ENCODE measurements around the gene PDZD7. TPM values are rescaled to one million over a fixed set of nuclear protein-coding genes. Genes with fewer than 3 reads are reported as not detected.

Gene PDZD7
- total and polyA plus RNA-seq, 9 of the 15 experiments (the other 6 are each of a cell fraction or from before 2014, with no cell fraction given): 0.04 to 0.24 (median 0.08) TPM; not detected in 3

DNA sequence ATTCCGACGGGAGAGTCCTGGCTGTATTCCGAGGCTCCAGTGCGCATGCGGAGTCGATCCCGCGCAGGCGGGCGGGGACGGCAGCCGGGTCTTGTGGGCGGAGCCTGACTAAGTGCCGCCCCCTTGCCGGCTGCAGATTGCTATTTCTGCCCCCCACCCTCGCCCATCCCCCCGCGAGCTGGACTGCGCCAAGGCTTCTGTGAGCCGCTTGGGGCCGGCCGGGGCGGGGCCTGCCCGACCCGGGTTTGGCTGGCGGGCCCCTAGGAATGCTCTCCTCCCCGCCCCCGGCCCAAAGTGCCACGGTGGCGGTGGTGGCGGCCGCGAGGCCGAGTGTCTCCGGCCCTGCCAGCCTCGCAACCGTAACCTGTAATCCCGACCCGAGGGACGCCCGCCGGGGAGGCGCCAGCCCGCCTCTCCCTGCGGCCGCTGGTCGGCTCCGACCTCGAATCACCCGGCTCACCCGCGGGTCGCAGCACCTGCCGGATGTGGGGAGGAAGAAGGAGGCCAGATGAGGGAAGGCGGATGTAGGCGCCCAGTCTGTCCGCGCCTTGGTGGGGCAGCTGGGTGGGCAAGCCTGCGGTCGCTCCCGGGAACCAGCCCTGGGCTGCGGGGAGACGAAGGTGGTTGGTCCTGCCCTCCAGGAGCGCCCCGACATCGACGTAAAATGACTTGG is 30.2 kb upstream of the PDZD7 start (continued):
- TF ChIP-seq TAF9B (IDR thresholded peaks at IDR 0.05; ENCODE audit: partially characterized antibody) (peak; percentile 57), ELF2 (CRISPR knock-in tag; IDR thresholded peaks at IDR 0.05) (no peak), KLF16 (IDR thresholded peaks at IDR 0.05) (0 out of 2 replicates have a peak, but pooled peaks have one; percentile 16), ZNF41 (CRISPR knock-in tag; conservative IDR thresholded peaks at IDR 0.05) (no peak)
- TF ChIP-seq, protein P1, sequence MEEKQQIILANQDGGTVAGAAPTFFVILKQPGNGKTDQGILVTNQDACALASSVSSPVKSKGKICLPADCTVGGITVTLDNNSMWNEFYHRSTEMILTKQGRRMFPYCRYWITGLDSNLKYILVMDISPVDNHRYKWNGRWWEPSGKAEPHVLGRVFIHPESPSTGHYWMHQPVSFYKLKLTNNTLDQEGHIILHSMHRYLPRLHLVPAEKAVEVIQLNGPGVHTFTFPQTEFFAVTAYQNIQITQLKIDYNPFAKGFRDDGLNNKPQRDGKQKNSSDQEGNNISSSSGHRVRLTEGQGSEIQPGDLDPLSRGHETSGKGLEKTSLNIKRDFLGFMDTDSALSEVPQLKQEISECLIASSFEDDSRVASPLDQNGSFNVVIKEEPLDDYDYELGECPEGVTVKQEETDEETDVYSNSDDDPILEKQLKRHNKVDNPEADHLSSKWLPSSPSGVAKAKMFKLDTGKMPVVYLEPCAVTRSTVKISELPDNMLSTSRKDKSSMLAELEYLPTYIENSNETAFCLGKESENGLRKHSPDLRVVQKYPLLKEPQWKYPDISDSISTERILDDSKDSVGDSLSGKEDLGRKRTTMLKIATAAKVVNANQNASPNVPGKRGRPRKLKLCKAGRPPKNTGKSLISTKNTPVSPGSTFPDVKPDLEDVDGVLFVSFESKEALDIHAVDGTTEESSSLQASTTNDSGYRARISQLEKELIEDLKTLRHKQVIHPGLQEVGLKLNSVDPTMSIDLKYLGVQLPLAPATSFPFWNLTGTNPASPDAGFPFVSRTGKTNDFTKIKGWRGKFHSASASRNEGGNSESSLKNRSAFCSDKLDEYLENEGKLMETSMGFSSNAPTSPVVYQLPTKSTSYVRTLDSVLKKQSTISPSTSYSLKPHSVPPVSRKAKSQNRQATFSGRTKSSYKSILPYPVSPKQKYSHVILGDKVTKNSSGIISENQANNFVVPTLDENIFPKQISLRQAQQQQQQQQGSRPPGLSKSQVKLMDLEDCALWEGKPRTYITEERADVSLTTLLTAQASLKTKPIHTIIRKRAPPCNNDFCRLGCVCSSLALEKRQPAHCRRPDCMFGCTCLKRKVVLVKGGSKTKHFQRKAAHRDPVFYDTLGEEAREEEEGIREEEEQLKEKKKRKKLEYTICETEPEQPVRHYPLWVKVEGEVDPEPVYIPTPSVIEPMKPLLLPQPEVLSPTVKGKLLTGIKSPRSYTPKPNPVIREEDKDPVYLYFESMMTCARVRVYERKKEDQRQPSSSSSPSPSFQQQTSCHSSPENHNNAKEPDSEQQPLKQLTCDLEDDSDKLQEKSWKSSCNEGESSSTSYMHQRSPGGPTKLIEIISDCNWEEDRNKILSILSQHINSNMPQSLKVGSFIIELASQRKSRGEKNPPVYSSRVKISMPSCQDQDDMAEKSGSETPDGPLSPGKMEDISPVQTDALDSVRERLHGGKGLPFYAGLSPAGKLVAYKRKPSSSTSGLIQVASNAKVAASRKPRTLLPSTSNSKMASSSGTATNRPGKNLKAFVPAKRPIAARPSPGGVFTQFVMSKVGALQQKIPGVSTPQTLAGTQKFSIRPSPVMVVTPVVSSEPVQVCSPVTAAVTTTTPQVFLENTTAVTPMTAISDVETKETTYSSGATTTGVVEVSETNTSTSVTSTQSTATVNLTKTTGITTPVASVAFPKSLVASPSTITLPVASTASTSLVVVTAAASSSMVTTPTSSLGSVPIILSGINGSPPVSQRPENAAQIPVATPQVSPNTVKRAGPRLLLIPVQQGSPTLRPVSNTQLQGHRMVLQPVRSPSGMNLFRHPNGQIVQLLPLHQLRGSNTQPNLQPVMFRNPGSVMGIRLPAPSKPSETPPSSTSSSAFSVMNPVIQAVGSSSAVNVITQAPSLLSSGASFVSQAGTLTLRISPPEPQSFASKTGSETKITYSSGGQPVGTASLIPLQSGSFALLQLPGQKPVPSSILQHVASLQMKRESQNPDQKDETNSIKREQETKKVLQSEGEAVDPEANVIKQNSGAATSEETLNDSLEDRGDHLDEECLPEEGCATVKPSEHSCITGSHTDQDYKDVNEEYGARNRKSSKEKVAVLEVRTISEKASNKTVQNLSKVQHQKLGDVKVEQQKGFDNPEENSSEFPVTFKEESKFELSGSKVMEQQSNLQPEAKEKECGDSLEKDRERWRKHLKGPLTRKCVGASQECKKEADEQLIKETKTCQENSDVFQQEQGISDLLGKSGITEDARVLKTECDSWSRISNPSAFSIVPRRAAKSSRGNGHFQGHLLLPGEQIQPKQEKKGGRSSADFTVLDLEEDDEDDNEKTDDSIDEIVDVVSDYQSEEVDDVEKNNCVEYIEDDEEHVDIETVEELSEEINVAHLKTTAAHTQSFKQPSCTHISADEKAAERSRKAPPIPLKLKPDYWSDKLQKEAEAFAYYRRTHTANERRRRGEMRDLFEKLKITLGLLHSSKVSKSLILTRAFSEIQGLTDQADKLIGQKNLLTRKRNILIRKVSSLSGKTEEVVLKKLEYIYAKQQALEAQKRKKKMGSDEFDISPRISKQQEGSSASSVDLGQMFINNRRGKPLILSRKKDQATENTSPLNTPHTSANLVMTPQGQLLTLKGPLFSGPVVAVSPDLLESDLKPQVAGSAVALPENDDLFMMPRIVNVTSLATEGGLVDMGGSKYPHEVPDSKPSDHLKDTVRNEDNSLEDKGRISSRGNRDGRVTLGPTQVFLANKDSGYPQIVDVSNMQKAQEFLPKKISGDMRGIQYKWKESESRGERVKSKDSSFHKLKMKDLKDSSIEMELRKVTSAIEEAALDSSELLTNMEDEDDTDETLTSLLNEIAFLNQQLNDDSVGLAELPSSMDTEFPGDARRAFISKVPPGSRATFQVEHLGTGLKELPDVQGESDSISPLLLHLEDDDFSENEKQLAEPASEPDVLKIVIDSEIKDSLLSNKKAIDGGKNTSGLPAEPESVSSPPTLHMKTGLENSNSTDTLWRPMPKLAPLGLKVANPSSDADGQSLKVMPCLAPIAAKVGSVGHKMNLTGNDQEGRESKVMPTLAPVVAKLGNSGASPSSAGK (IDR thresholded peaks at IDR 0.05): peak; percentile 78
- TF ChIP-seq, protein P2, sequence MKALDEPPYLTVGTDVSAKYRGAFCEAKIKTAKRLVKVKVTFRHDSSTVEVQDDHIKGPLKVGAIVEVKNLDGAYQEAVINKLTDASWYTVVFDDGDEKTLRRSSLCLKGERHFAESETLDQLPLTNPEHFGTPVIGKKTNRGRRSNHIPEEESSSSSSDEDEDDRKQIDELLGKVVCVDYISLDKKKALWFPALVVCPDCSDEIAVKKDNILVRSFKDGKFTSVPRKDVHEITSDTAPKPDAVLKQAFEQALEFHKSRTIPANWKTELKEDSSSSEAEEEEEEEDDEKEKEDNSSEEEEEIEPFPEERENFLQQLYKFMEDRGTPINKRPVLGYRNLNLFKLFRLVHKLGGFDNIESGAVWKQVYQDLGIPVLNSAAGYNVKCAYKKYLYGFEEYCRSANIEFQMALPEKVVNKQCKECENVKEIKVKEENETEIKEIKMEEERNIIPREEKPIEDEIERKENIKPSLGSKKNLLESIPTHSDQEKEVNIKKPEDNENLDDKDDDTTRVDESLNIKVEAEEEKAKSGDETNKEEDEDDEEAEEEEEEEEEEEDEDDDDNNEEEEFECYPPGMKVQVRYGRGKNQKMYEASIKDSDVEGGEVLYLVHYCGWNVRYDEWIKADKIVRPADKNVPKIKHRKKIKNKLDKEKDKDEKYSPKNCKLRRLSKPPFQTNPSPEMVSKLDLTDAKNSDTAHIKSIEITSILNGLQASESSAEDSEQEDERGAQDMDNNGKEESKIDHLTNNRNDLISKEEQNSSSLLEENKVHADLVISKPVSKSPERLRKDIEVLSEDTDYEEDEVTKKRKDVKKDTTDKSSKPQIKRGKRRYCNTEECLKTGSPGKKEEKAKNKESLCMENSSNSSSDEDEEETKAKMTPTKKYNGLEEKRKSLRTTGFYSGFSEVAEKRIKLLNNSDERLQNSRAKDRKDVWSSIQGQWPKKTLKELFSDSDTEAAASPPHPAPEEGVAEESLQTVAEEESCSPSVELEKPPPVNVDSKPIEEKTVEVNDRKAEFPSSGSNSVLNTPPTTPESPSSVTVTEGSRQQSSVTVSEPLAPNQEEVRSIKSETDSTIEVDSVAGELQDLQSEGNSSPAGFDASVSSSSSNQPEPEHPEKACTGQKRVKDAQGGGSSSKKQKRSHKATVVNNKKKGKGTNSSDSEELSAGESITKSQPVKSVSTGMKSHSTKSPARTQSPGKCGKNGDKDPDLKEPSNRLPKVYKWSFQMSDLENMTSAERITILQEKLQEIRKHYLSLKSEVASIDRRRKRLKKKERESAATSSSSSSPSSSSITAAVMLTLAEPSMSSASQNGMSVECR (CRISPR knock-in tag; IDR thresholded peaks at IDR 0.05): 0 out of 2 replicates have a peak, but pooled peaks have one; percentile 7
